Measurements from ENCODE around the gene DAPK3.
"Not testable (repeated sequence)": the region's sequence is repeated elsewhere in the genome, so short reads cannot be mapped to it uniquely, and the experiment has no call there.

Gene DAPK3

DNA sequence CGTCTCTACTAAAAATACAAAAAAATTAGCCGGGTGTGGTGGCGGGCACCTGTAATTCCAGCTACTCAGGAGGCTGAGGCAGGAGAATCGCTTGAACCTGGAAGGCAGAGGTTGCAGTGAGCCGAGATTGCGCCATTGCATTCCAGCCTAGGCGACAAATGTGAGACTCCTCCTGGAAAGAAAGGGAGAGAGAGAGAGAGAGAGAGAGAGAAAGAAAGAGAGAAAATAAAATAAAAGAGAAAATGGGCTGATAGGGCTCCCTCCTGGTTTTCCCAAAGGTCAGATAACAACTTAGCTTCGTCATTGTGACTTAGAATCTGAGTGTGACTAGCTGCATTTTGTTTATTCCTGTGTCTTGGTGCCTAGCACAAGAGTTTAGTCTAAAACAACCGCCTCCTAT, 34.5 kb upstream of the DAPK3 start:
- DNase-seq = not testable (repeated sequence)

DNA sequence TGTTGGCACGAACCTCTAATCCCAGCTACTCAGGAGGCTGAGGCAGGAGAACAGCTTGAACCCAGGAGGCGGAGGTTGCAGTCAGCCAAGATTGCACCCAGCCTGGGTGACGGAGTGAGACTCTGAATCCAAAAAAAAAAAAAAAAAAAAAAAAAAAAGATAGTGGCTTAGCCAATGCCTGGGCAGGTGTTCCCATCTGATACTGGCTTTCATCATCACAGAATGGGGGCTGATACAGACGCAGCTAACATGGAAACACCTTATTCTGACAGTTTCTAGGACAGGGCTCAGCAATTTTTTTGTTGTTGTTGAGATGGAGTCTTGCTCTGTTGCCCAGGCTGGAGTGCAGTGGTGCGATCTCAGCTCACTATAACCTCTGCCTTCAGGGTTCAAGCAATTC, 29.9 kb upstream of the DAPK3 start:
- not testable (repeated sequence) for DNase-seq

DNA sequence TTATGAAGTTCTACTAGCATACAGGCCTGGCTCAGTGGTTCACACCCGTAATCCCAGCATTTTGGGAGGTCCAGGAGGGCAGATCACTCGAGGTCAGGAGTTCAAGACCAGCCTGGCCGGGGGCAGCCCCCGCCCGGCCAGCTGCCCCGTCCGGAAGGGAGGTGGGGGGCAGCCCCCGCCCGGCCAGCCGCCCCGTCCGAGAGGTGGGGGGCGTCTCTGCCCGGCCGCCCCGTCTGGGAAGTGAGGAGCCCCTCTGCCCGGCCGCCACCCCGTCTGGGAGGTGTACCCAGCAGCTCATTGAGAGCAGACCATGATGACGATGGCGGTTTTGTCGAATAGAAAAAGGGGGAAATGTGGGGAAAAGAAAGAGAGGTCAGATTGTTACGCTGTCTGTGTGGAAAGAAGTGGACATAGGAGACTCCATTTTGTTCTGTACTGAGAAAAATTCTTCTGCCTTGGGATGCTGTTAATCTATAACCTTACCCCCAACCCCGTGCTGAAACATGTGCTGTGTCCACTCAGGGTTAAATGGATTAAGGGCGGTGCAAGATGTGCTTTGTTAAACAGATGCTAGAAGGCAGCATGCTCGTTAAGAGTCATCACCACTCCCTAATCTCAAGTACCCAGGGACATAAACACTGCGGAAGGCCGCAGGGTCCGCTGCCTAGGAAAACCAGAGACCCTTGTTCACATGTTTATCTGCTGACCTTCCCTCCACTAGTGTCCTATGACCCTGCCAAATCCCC, 27.9 kb upstream of the DAPK3 start:
- not testable (repeated sequence) for DNase-seq

- DNase-seq = no peak
Measured at GRCh38 chr19:3995607-3996006, 24.7 kb upstream of the DAPK3 start.

DNA sequence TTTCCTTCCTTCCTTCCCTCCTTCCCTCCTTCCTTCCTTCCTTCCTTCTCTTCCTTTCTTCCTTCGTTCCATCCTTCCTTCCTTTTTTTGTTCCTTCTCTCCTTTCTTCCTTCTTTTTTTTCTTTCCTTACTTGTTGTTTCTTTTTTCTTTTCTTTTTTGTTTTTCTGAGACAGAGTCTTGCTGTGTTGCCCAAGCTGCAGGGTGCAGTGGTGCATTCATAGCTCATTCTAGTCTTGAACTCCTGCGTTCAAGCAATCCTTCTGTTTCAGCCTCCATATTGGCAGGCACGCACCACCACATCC, 19.9 kb upstream of the DAPK3 start:
- DNase-seq = no peak

GRCh38 chr19:3987619-3988371, 16.9 kb upstream of the DAPK3 start:
- peak in 12 of 14 donors; percentile 30 to 83 (median 56) for DNase-seq

GRCh38 chr19:3986260-3987041, 15.6 kb upstream of the DAPK3 start:
- peak in 8 of 14 donors; percentile 36 to 84 (median 52) for DNase-seq

DNA sequence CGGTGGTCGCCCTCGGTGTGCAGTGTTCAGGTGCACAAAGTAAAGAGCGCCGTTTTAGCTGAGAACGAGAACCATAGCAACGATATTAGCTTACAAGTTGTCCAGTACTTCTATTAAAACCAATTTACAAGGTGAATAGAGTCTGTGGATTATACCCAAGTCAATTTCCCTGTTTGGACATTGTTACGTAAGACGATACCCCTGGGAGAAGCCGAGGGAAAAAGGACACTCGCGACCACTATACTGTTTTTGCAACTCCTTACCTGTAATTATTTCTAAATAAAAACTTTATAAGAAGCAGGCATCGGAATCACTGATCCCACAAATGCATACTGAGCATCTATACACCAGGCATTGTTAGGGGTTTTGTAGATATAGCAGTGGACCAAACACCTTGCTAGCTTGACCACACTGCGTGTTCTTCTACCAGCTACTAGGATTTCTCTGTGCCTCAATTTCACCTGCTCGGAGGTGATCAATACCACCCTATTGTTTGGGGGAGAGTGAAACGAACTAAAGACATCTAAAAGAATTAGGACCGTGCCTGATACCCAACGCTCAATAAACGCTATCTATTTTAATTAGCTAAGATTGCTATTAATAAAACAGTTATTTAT, 14.9 kb upstream of the DAPK3 start:
- no peak for DNase-seq

DNA sequence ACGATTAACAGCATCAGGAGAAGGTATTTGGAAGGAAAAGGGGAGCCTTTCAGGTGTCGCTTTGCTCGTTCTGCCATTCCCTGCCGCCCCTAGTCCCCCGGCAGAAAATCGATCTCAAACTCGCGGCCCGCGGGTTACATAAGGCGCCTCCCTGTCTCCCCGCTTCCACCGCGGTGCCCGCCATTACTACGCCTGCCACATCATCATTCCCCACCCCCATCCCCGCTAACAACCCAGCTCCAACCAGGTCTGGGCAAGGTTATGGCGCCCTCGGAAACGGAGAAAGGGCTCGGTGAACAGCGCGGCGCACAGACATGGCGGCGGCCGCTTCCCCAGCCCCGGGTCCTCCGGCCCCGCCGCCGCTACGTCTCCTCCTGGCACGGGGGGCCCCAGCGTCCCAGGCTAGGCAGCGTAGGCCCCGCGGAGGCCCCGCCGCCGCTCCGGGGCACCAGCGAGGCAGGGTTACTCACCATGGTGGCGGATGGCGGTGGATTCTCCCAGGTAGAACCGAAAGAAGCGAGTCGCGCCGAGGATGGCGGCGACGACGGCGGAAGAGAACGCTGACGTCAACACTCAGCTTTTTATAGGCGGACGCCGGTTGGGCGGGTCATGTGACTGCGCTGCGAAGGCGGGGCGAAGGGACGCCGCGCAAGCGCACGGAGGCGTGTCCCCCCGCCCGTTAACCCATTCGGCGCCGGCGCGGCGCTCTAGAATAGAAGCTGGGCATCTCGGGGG, 14.2 kb upstream of the DAPK3 start, which contains the start of gene EEF2:
Gene EEF2 (minus strand): TSS at position 556 of the 735 bp plus-strand sequence. CDS start 83 bp downstream, at position 473.
- peak in 13 of 14 donors; percentile 58 to 92 (median 84) for DNase-seq

DNA sequence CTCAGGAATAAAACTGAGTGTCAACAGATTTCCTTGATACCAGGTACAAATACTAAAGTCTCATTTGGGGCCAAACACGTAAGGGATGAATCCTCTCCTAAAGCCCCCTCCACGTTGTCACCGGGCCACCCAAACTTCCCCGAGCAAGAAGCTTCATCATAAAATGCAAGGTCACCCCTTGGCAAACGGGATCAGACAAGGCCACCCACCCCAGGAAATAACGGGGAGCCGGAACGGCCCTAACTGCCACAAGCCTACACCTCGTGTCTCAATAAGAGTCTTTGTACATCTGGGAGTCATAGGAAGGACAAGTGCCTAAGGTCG, 13.6 kb upstream of the DAPK3 start:
- peak in 3 of 14 donors; percentile 48 to 61 (median 49) for DNase-seq

DNA sequence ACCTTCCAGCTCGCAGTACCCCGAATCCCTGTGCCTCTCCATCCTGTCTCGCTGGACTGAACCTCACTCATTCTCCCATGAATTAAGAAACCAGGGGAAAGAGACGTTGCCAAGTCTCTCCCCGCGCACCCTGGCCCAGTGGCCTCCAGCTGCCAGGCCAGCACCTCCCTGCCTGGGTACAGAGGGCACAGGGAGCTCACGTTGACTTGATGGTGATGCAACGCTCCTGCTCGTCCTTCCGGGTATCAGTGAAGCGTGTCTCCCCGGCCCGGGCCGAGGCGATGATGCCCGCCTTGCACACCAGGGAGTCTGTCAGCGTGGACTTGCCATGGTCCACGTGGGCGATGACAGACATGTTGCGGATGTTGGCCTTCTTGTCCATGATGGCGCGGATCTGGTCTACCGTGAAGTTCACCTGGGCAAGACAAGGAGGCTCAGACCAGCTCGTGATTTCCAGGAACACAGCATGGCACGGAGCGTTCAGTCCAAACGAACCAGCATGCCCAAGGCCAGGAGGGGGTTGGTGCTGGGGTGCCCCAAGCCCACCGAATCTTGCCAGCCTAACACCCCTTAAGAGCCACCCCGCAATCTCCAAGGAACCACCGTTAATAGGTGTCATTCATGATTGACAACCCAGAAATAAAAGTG, 13.2 kb upstream of the DAPK3 start:
- peak in 1 of 14 donors; percentile 33 for DNase-seq

DNA sequence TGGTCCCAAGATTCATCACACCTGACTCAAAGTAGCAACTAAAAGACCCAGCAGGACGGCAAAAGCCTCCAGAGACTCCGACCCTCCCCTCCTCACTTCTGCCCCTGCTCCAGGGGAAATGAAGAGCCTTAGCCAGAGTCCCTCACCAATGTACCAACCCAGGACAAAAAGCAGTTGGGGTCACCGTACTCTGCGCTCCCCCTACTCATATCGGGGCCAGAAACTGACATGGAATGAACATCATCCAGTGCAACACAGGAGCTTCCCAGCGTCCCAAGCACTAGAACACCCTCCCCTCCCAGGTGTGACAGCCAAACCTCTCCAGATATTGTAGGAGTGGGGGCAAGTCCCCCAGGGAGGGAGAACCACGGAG, 12.6 kb upstream of the DAPK3 start:
- no peak for DNase-seq

GRCh38 chr19:3982701-3983541, 12.0 kb upstream of the DAPK3 start:
- DNase-seq = no peak

DNA sequence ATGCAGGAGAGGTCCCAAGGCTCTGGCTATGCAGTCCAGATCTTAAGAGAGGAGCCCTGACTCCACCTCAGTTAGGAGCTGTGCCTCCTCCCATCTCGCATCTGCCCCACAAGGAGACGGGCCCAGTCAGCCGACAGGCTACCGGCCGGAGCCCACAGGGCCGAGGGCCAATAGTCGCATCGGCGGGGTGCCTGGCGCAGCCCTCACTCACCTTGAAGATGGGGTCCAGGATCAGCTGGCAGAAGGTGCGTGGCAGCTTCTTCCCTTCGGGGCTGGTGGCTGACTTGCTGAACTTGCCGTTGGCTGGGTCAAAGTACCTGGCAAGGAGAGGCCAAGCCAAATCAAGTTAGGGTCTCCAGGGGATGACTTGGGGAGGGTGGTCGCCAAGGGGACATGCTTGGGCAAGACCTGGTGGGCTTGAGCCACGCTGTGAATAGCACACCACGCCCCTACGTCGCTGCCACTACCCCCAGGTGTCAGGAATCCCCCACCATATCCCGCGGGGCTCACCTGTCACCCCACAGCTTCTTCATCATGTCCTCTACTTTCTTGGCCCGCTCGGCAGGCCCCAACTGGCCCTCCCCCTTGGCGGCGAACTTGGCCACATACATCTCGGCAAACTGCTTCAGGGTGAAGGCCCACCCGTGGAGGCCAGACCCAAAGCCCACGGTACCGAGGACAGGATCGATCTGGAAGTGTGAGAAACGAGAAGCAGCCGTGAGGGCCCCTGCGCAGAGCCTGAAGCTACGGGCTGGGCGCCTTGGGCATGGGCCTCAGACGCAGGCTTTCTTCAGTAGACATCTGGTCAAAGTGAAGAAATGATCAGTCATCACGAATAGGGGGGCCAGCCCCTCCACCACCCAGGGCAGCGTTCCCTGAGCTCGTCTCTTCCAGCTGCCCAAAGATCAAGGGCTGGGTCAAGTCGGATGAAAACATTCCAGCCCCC, 11.1 kb upstream of the DAPK3 start:
- DNase-seq = no peak

DNA sequence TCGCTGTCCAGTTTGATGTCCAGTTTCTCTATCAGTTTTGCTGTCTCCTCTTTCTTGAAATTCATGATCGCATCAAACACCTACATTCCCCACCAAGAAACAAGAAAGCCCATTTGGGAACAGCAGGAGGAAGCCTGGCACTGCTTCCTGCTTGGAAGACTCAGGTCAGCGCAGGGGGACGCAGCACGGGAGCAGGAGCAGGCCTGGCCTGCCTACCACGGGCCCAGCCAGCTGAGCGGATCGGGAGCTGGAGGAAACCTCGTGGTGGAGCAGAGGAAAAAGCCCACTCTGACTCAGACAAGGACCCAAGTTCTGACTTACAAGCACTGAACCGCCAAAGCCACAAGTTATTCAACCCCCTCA, 10.5 kb upstream of the DAPK3 start:
- DNase-seq = no peak

GRCh38 chr19:3980353-3981251, 9.7 kb upstream of the DAPK3 start:
- no peak for DNase-seq

DNA sequence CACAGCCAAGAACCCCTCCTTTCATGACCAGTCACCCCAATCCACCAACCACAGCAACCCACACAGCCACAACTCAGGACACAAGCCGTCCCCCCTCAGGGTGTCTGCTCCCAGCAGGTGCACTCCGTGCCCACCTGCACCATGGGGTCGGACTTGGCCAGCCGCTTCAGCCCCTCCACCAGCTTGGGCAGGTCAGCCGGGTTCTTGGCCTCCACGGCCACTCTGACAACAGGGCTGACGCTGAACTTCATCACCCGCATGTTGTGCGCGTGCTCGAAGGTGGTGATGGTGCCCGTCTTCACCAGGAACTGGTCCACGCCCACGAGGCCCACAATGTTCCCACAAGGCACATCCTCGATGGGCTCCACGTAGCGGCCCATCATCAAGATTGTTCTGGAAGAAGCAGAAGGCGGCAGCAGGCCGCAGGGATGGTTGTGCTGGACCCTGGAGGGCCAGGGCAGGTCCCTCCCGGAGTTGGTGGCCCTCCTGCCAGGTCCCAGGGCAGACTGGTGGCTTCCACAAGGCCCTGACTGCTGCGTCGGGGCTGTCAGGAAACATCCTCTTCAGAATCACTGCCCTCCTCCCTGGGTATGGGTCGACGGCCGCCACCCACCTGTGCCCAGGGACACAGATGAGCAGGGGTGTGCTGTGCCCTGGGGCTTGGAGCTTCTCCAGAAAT, 8.9 kb upstream of the DAPK3 start:
- DNase-seq = no peak

DNA sequence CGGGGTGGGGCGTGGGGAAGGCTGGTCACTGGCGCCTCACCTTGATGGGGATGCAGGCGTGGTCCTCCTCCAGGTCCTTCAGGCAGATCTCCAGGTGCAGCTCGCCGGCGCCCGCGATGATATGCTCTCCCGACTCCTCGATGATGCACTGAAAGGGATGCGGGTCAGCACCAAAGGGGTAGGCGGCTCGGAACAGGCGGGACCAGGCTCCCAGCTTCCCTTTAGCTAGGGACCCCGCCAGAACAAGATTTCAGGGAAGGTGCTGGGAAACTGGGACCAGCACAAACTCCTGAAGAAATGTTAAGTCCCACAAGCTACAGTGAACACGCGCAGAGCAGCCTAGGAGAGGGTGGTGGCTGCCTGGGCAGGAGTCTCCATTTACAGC, 8.4 kb upstream of the DAPK3 start:
- DNase-seq = no peak
